Stimulated activated CD4-positive, alpha-beta T cell treated with anti-CD3 and anti-CD28 coated beads, Interleukin-4, amount 100 ng/mL, for 1 hour (primary cell): ENCODE measurements around the gene TGFBR2.
"Not testable (repeated sequence)": the region's sequence is repeated elsewhere in the genome, so short reads cannot be mapped to it uniquely, and the experiment has no call there.

Source experiments
- DNase-seq: peaks from one replicate; pipeline ENCODE4 v3.0.0-alpha.2; 2020

Gene TGFBR2

DNA sequence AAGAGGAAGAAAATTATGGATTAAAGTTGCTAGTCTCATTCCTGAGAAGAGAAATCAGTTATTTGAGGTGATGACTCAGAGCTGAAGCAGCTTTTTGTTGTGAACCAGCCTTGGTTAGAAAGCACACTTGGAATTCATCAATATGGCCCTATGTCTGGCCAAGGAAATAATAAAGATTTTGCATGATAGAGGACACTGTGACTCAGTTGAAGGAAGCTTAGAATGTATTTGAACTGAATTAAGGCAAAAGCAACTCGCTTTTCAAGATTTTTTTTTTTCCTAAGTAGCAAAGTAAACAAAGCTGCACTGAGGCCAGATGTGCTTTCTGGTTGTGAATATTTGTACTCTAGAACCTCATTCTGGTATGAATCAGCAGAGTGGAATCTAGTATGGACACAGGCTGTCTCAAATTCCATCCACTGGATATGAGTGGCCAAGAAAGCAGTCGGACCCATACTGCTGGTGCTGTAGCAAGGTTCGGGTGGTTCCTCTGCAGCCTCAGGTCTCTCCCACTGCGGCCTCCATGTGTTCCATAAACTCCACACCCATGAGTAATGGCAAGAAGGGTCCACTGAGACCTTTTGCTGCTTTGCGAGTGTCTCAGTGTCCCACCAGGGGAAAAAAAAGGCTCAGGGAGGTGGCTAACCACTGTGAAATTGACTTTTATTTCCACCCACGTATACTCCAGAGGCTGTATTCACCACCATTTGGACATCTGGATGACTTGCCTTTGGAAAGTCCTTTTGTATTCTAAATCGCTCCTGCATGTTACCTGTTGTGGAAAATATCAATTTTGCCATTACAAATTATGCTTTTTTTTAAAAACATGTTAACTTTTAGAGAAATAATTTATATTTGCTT, 53.1 kb downstream of the TGFBR2 start:
- DNase-seq, result no peak

DNA sequence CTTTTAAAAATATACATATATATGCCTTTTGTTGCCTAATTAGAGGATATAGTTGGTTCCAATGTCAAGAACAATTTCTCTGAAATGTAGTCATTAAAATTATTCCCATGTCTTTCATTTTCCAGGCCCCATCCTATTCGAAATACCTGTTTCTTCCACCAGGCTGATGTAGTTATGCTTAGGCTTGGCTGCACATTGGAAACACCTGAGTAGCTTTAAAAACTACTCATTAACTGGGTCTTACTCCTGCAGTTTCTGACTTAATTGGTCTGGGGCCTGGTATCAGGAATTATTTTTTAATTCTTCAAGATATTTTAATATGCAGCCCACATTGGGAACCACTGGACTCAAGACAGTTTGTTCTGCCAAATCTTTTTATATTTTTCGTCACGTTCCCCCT, 53.7 kb downstream of the TGFBR2 start:
- DNase-seq, result no peak

DNA sequence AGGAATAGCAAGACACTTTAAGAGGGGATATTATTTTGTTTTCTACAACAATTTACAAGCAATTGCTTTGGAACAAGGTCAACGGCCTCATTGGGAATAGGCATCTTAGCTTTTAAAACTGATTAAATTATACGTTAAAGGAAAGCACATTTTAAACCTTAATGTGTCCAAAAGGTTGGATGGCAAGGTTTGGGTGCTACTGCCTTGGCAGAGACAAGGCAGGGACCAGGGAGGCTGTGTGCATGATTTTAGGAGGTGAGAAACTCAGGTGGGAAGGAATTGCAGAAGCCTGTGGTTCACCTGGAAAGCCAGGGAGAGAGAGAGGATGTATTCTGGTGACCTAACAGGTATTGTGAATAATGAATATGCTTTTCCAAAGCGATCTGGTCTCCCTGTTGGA, 54.3 kb downstream of the TGFBR2 start:
- DNase-seq, result no peak

DNA sequence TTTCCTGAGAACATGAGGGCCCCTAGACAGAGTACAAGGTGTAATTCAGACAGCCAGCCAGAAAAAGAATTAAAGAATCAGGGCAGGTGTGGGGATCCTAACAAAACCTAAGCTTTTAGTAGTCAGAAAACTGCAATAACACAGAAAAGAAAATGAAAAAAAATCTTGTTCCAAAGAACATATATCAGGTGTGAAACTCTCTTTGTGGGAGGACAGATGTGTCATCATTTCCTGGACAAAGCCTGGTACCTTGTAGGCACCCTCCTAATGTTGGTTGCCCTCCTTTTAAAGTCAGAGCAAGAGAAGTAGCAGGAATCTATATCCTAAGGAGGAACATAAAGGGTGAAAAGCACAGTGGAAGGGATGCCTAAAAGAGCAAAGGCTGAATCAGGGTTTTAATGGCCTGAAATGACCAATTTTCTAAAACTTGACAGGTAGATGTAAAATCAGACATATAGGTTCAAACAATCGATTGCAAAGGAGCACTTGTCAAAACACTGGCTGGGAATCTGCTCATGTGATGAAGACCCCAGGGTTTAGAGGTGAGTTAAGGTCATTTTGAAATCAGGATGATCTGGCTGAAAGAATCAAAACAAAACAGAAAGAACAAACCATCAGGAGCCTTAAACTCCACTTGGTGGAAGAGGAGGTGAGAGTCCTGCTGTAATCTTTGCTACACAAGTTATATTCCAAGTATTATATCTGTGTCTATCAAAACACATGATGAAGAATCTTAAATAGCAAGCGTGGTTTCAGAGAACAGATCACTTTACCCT, 54.9 kb downstream of the TGFBR2 start:
- no peak for DNase-seq

DNA sequence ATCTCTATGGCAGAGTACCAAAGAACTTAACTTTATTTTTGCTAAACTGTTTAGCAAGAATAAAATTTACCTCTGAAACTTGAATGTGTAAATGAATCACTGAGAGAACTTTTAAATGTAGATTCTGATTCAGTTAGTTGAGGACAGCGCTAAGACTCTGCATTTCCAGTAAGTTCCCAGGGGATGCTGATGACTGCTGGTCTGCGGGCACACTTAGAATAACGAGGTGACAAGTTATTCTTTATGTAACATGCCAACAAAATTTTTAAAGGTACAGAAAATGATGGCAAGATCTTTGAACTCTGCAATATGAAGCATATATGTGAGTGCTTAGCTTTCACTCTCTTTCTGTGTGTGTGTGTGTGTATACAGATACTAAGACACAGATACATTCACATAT, 56.4 kb downstream of the TGFBR2 start:
- DNase-seq, result no peak

DNA sequence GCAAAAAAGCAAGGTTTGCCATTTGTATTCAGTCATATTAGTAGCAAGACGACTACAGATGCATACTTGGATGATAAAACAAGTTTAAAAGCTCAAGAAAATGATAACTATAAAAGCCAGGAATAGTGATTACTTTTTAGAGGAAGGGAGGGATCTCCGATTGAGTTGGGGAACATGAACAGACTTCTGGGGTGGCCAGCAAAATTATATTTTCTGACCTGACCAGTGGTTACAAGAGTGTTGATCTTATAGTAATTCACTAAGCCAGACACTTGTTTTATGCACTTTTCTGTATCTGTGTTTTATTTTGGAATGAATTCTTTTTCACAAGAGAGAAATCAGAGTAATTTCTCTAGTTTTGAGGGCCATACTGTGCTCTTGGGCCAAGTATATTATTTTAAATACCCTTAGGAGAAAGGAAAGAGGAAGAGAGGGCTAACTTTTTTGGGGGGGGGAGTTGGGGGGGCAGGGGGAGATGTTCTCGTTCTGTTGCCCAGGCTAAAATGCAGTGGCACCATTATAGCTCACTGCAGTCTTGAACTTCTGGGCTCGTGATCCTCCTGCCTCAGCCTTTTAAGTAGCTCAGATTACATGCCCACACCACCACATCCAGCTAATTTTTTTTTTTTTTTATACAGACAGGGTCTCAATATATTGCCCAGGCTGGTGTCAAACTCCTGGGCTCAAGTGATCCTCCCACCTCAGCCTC, 57.3 kb downstream of the TGFBR2 start:
- DNase-seq, result no peak

DNA sequence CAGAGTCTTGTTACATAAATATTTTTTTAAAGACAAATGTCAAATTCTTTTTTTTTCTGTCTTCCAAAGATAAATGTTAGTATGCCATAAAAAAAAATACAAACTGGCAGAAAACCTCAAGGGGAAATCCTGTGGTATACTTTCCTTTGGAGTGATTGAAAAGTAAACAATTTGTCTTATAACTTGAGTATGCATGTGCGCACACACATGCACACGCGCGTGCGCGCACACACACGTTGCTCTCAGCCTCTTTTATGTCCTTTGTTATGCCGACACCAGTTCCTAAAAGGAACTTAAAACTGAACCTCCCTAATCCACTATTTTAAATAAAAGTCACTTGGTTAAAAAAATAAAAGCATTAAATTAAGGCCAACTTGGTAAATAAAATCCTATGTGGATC, 58.1 kb downstream of the TGFBR2 start:
- DNase-seq, result no peak

DNA sequence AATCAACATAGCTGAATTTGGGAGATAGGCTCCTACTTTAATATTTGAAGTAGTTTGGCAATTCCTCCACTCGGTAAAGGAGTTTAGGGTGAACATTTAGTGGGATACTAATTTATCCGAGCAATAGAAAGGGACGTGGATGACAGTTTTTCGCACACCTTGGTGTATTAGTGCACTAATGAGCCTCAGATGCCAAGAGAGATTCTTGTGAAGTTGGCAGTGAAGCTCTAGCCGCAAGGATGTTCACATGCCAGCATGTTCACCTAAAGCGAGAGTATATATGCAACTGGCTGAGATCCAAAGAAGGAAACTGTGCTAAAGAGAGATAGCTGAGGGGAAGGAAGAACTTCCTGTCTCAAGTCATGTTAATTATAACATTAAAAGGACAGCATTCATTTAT, 58.5 kb downstream of the TGFBR2 start:
- DNase-seq, result no peak

DNA sequence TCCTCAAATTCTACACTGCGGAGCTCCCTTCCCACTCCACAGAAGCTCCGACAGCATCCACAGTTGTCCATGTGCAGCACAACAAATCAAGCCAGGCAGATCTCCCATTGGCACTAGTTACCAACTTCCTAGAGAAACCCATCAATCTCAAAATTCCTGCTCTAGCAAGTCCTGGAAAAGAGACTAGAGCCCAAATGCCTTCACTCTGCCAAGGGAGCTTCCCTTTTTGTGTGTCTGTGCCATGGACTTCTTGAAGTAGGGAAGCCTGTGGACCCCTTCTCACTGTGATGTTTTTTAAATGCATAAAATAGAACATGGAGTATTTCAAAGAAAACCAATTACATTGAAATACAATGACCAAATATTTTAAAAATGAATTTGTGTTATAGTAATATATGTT, 59.1 kb downstream of the TGFBR2 start:
- DNase-seq, result no peak

DNA sequence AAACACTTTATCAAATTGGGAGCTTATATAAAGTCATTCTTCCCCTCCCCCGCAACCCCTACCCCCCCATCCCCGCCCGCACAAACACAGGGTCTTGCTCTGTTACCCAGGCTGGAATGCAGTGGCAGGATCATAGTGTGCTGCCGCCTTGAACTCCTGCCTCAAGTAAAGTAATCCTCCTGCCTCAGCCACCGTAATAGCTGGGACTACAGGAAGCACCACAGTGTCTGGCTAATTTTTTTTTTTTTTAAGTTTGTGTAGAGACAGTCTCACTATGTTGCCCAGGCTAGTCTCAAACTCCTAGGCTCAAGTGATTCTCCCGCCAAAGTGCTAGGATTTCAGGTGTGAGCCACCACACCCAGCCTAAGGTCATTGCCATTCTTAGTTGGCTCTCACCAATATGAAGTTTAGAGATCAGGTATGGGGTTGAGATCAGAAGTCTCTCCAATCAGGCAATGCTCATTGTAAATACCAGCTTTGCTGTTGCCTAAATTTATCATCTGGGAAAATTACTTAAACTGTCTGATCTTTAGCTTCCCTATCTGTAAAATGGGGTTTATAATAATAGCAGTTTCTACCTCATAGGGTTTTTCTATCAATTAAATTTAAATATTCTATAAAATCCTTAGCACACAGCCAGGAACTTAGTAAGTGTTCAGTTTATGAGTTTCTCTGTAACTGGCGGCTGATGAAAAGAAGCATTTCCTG, 60.3 kb downstream of the TGFBR2 start:
- DNase-seq, result no peak

DNA sequence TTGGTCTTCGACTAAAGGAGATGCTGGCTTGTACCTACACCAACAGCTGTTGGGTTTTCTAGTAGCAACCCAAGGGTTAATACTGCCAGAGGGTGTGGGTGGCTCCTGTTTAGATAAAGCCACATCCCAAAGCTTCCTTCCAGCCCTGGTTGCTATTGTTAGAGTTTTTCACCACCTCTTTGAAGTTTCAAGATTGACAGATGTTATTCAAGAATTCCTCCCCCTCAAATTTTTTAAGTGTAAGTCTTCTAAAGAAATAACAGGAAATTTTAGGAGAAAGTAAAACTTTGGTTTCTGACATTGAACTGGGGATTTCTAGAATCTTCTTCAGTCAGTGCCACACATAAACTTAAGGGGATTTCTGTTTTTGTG, 60.9 kb downstream of the TGFBR2 start:
- DNase-seq, result no peak

DNA sequence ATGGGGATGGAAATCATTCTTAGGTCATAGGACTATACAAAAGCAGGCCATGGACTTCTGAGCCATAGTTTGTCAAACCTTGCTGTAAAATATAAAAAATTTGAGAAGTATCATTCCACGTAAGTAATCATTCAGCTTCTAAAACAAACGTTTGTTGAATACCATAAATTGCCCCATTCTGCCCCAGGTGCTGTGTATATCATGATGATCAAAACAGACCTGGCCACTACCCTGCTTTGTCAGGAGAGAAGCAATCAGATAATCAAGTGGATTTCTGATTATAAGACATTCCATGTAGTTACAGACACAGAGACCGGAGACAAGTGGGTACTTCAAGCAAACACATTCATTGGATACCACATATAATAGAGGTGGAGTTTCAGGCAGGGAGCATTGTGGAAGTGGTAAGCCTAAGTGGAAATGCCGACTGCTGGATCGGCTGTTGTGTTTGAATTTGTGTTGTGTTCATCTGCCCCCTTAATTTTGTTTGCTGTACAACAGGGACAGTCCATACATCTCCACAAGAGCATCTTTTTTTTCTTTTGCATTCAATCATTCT, 61.7 kb downstream of the TGFBR2 start:
- DNase-seq, result no peak

DNA sequence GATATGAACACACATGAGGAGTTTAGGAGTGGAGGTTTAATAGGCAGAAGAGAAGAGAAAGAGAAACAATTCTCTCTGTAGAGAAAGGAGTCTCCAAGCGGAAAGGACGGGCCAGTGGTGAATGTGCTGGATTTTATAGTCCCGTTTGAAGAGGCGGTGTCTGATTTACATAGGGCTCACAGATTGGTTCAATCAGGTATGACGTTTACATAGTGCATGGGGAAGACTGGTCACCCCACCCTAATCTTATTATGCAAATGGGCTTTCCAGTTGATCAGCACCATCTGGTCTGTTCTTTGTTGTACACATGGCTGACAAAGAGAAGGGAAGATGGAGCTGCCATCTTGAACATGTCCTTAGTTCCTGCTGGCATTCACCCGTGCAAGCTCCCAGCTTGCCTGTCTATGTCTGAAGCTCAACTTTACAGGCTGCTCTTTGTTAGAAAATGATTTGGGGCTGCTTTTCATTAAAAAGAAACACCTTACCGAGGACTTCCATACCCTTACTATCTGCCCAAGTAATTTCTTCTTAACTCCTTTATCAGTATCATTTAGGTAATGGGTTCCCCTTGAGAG, 63.0 kb downstream of the TGFBR2 start:
- DNase-seq, result not testable (repeated sequence)

DNA sequence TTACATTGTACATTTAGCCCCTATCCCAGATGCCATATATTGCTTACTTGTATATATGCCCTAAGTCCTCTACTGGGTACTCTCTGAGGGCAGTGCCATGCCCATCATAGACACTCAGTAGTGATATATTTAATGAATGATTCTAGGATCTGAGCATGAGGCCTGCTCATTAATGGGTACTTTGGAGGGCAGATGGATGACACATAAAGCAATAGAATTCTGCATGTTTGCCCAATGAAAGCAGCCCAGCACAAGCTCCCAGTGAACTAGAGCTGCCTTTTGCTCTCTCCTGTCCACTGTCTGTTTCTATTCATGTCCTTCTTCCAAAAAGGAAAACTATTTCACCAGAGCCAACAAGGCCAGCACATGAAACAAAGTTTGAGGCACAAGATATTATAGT, 63.9 kb downstream of the TGFBR2 start:
- DNase-seq, result no peak

DNA sequence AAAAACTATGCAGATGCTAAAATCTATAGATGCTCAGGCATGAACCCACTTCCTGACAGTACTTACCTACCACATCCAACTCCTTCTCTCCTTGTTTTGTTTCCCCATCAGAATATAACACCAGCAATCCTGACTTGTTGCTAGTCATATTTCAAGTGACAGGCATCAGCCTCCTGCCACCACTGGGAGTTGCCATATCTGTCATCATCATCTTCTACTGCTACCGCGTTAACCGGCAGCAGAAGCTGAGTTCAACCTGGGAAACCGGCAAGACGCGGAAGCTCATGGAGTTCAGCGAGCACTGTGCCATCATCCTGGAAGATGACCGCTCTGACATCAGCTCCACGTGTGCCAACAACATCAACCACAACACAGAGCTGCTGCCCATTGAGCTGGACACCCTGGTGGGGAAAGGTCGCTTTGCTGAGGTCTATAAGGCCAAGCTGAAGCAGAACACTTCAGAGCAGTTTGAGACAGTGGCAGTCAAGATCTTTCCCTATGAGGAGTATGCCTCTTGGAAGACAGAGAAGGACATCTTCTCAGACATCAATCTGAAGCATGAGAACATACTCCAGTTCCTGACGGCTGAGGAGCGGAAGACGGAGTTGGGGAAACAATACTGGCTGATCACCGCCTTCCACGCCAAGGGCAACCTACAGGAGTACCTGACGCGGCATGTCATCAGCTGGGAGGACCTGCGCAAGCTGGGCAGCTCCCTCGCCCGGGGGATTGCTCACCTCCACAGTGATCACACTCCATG, 65.3 kb downstream of the TGFBR2 start:
- no peak for DNase-seq

DNA sequence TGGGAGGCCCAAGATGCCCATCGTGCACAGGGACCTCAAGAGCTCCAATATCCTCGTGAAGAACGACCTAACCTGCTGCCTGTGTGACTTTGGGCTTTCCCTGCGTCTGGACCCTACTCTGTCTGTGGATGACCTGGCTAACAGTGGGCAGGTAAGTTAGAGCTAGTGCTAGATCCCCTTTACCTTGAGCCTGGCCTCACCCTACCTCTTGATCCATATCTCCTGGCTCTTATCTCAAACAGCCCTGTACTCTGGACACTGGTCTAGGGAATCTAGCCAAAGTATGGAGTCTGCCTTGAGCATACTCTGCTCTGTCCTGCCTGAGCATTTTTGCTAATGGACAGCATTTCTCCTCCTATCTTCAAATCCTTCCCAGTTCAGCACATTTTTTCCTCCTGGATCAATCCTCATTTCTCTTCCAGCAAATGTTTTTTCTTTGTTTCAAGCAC, 65.9 kb downstream of the TGFBR2 start:
- no peak for DNase-seq

DNA sequence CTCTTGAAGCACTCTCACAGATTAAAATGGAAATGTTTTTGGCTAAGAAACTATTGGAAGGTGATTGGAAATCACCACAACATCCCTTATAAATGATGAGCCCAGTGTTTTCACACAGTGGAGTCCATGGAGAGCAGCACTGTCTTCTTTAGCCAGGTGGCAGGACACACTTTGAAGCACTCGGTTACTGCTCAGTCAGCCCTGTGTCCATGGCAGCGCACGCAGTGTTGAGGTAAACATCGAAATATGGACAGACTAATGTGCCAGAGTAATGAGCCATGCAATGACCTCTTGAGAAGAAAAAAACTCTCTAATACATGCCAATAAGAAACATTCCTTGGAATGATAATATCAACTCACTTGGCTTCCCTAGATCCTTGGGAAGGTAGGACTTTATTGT, 66.6 kb downstream of the TGFBR2 start:
- DNase-seq, result no peak

DNA sequence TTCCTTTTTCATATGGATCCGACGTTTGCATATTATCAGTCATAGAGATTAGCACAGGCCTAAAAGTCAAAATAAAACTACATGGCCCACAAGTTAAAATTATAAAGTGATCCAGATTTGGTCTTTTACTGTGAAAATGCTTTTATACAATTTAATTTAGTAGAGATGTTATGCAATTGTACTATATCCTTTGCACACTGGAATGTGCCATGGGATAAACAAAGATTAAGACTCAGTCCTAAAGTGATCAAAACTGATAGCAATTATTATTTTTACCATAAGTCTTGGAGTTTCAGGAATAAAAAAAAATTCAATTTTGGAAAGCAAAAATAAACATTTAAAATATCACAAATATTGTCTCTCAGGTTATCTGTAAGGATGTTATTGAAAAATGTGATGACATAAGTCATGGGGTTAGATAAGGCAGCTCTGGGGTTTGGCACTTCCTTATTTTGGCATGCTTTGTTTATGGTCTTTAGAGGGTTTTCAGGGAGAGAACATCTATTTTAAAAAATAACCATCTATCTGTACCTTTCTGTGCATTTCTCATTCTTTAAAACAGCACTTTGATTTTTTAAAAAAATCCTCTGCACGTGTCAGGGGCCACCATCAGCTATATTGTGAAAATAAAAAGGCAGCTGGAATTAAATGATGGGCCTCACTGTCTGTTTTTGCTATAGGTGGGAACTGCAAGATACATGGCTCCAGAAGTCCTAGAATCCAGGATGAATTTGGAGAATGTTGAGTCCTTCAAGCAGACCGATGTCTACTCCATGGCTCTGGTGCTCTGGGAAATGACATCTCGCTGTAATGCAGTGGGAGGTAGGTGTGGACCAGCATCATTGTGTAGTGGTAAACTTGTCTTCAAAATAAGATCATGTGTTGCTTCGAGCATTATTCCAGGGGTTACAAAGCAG, 67.3 kb downstream of the TGFBR2 start:
- DNase-seq, result no peak

DNA sequence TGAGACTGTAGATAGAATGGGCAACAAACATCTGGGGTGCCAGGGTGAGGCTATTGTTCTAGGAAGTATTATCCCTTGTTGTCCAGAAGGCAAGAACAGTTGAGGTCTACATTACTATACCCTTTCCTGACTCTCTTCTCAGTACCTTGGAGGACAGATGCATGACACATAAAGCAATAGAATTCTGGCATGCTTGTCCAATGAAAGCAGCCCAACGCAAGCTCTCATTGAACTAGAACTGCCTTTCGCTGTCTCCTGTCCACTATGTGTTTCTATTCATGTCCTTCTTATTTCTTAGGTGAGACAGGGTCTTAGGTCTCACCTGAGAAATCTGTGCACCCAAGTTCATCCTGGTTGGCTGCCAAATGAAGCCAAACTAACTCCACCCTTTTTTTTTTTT, 68.6 kb downstream of the TGFBR2 start:
- DNase-seq, result no peak

DNA sequence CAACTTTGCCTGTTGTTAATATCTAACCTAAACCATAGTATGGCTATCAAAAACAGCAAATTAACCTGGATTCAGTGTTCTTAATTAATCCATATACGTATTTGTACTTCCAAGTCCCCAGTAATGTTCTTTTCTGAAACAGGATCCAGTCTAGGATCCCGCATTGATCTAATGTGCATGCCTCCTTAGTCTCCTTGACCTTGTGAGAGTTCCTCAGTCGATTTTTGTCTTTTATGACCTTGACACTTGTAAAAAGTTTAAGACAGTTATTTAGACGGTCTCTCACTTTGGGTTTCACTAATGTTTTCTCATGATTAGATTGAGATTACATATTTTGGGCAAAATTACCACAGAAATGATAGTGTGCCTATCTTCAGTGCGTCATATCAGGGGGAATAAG, 69.4 kb downstream of the TGFBR2 start:
- DNase-seq, result no peak
